Esophagus squamous epithelium (tissue), 5 donors: ENCODE results near the gene RHOA. TPM values are rescaled to one million over a fixed set of nuclear protein-coding genes. Genes with fewer than 3 reads are reported as not detected.
A peak's percentile ranks its signal among the peaks of the same experiment; 100 is the strongest.

Experiments used
- DNase-seq: peaks from one replicate; lab custom pipeline; 2025; lab: John Stamatoyannopoulos, UW
- H3K27ac ChIP-seq, 4 donors: fragments of 200-600 bp; sonication (generic); one replicate each; pipeline ENCODE4 v1.5.1; 2016 to 2019; ENCODE audit warnings: mild to moderate bottlenecking in 1 of 4
- H3K27me3 ChIP-seq, 4 donors: fragments of 200-600 bp; sonication (generic); 1 replicate in 3 of 4; 2 replicates in 1 of 4; pipeline versions ENCODE4 v1.5.1 to v1.6.0; 2017 to 2021; ENCODE audit warnings: antibody characterized with exemption in 1 of 4
- H3K36me3 ChIP-seq, 3 donors: fragments of 200-600 bp; sonication (generic); one replicate each; pipeline ENCODE4 v1.5.1; 2016 to 2019
- H3K4me1 ChIP-seq, 3 donors: fragments of 200-600 bp; sonication (generic); one replicate each; pipeline ENCODE4 v1.5.1; 2017 to 2019
- H3K4me3 ChIP-seq, 4 donors: fragments of 200-600 bp; sonication (generic); 1 replicate in 3 of 4; 2 replicates in 1 of 4; pipeline ENCODE4 v1.5.1; 2016 to 2019; ENCODE audit warnings: mild to moderate bottlenecking in 2 of 4, moderate library complexity in 1 of 4
- H3K9me3 ChIP-seq, 3 donors: fragments of 200-600 bp; sonication (generic); one replicate each; pipeline ENCODE4 v1.5.1; 2016 to 2019
- CTCF ChIP-seq, 6 experiments: fragments of 450-650 bp in 4 of 6; fragments of 200-600 bp in 2 of 6; sonication (generic) in 2 of 6; IDR thresholded peaks; one replicate each; pipeline ENCODE4 v1.5.1; 2016 to 2019; ENCODE audit warnings: antibody characterized with exemption in 6 of 6, mild to moderate bottlenecking in 4 of 6, moderate library complexity in 4 of 6
- POLR2A ChIP-seq, 4 donors: fragments of 450-650 bp; IDR thresholded peaks; one replicate each; pipeline ENCODE4 v1.6.1; 2017; ENCODE audit warnings: antibody characterized with exemption in 4 of 4, mild to moderate bottlenecking in 4 of 4, moderate library complexity in 3 of 4
- WGBS, 2 donors: methylation state at CpG; one replicate each; pipeline ENCODE4 v1.1.5; 2018; 5-methylcytosine and 5-hydroxymethylcytosine counted together
- intact Hi-C: fragments of 100-400 bp; cut with DNase I; formaldehyde crosslinking; loops from one replicate; pipeline ENCODE4 v1.15.0; 2022
- total RNA-seq, 4 donors: library from RNA; depleted of rRNA; stranded (reverse); fragments of >200 nt; gene quantifications; one replicate each; pipeline ENCODE4 v1.1.0, GENCODE V29; 2016
- donor health status: DM: yes; HTN: yes; CAD: no.

The RHOA gene
- total RNA-seq, 4 donors from 2014 or later: 290 to 421 (median 345) TPM

- intact Hi-C loops: no loop called here
- H3K9me3 ChIP-seq: no peaks in the 10 kb centered on the region
- H3K4me1 ChIP-seq: peaks cover 35 to 81% (median 44%) of the 10 kb centered on the region in 3 donors
- TF ChIP-seq CTCF (IDR thresholded peaks at IDR 0.05): no peak
- TF ChIP-seq POLR2A (IDR thresholded peaks at IDR 0.05): no peak
- no peaks in the 10 kb centered on the region for H3K27me3 ChIP-seq
- peak overlapping the region; percentile 83 to 97 (median 94) for H3K4me3 ChIP-seq
- WGBS, 2 donors: 13 to 32% methylated on average over 5 to 8 of the region's 16 CpGs
- H3K36me3 ChIP-seq: peaks cover 0 to 36% (median 7%) of the 10 kb centered on the region in 3 donors
- DNase-seq: no peak
- H3K27ac ChIP-seq: peak overlapping the region; percentile 97 to 100 (median 99)
These were observed 1.0 kb upstream of the RHOA start for GRCh38 chr3:49412632-49413337.

- Histone ChIP-seq H3K27me3 (no peaks in the 10 kb centered on the region), H3K9me3 (no peaks in the 10 kb centered on the region), H3K4me3 (peak overlapping the region; percentile 83 to 97 (median 94)), H3K36me3 (peaks cover 0 to 24% (median 7%) of the 10 kb centered on the region in 3 donors), H3K4me1 (peaks cover 41 to 81% (median 56%) of the 10 kb centered on the region in 3 donors), H3K27ac (peak overlapping the region; percentile 97 to 100 (median 99))
- intact Hi-C loops: no loop called here
- WGBS, 2 donors: 0% methylated on average over 4 of the region's 59 CpGs; no CpG with 5 or more reads in 1 of the 2 donors
- TF ChIP-seq POLR2A (IDR thresholded peaks at IDR 0.05) (no peak), CTCF (IDR thresholded peaks at IDR 0.05) (peak in 1 of 6 experiments; percentile 24)
- no peak for DNase-seq
These were observed 225 bp downstream of the RHOA start for GRCh38 chr3:49411535-49411967.

- no peak for TF ChIP-seq POLR2A (IDR thresholded peaks at IDR 0.05)
- TF ChIP-seq CTCF (IDR thresholded peaks at IDR 0.05): no peak
- no peak for DNase-seq
- no peaks in the 10 kb centered on the region for H3K27me3 ChIP-seq
- H3K4me1 ChIP-seq: peaks cover 41 to 81% (median 62%) of the 10 kb centered on the region in 3 donors
- peaks cover 0 to 19% (median 7%) of the 10 kb centered on the region in 3 donors for H3K36me3 ChIP-seq
- peak overlapping the region; percentile 97 to 100 (median 99) for H3K27ac ChIP-seq
- H3K9me3 ChIP-seq: no peaks in the 10 kb centered on the region
- peak overlapping the region; percentile 83 to 97 (median 94) for H3K4me3 ChIP-seq
- WGBS, 2 donors: 0% methylated on average over 19 to 22 of the region's 33 CpGs
- intact Hi-C loops: no loop called here
These were observed 786 bp downstream of the RHOA start for GRCh38 chr3:49410846-49411534.

GRCh38 chr3:49410066-49410845 lies 1.5 kb downstream of the RHOA start:
- 13 to 19% methylated on average over 4 of the region's 4 CpGs for WGBS, 2 donors
- DNase-seq: no peak
- intact Hi-C loops: no loop called here
- Histone ChIP-seq H3K9me3 (no peaks in the 10 kb centered on the region), H3K4me3 (peak overlapping the region; percentile 83 to 97 (median 94)), H3K27ac (peak overlapping the region; percentile 97 to 100 (median 99)), H3K27me3 (no peaks in the 10 kb centered on the region), H3K4me1 (peaks cover 34 to 81% (median 64%) of the 10 kb centered on the region in 3 donors), H3K36me3 (peaks cover 0 to 12% (median 5%) of the 10 kb centered on the region in 3 donors)
- TF ChIP-seq POLR2A (IDR thresholded peaks at IDR 0.05) (no peak), CTCF (IDR thresholded peaks at IDR 0.05) (no peak)
